ENCODE measurements around the gene LARP4.
A peak's percentile ranks its signal among the peaks of the same experiment; 100 is the strongest.
"Not testable (repeated sequence)": the region's sequence is repeated elsewhere in the genome, so short reads cannot be mapped to it uniquely, and the experiment has no call there.

LARP4 gene

GRCh38 chr12:50498119-50498518 is 97.4 kb downstream of the LARP4 start:
- DNase-seq: not testable (repeated sequence)

GRCh38 chr12:50504798-50505674 is 104.4 kb downstream of the LARP4 start, which contains the start of gene DIP2B:
TSS of gene DIP2B (plus strand) at chr12:50504985. CDS start at chr12:50505141, 156 bp downstream.
- DNase-seq: peak; percentile 93

GRCh38 chr12:50505675-50506530 is 105.2 kb downstream of the LARP4 start:
- peak; percentile 64 for DNase-seq

- DNase-seq: no peak
Measured at GRCh38 chr12:50506753-50507473, 106.2 kb downstream of the LARP4 start.

- no peak for DNase-seq
Measured at GRCh38 chr12:50507474-50507838, 106.8 kb downstream of the LARP4 start.

- DNase-seq: no peak
Measured at GRCh38 chr12:50507930-50508329, 107.2 kb downstream of the LARP4 start.

- peak; percentile 60 for DNase-seq
Measured at GRCh38 chr12:50508414-50508813, 107.7 kb downstream of the LARP4 start.

GRCh38 chr12:50508970-50509663 is 108.4 kb downstream of the LARP4 start:
- peak; percentile 40 for DNase-seq

GRCh38 chr12:50514526-50515276 is 114.0 kb downstream of the LARP4 start:
- DNase-seq: no peak

GRCh38 chr12:50515587-50515986 is 114.9 kb downstream of the LARP4 start:
- peak; percentile 59 for DNase-seq

- peak; percentile 98 for DNase-seq
Measured at GRCh38 chr12:50517421-50518048, 116.8 kb downstream of the LARP4 start.

GRCh38 chr12:50518090-50518489 is 117.4 kb downstream of the LARP4 start:
- DNase-seq: peak; percentile 66

- peak; percentile 35 for DNase-seq
Measured at GRCh38 chr12:50519353-50519752, 118.7 kb downstream of the LARP4 start.

GRCh38 chr12:50520416-50521207 is 119.9 kb downstream of the LARP4 start:
- peak; percentile 54 for DNase-seq

GRCh38 chr12:50521781-50522180 is 121.1 kb downstream of the LARP4 start:
- not testable (repeated sequence) for DNase-seq

GRCh38 chr12:50523772-50524171 is 123.1 kb downstream of the LARP4 start:
- no peak for DNase-seq

GRCh38 chr12:50524621-50525020 is 123.9 kb downstream of the LARP4 start:
- peak; percentile 29 for DNase-seq

GRCh38 chr12:50525422-50525821 is 124.7 kb downstream of the LARP4 start:
- DNase-seq: no peak

GRCh38 chr12:50527359-50527726 is 126.7 kb downstream of the LARP4 start:
- no peak for DNase-seq

- no peak for DNase-seq
Measured at GRCh38 chr12:50528800-50529199, 128.1 kb downstream of the LARP4 start.
